NB4 (cell line): Measurements from ENCODE around the gene ZNF408.

ENCODE experiments used
- POLR2A ChIP-seq: IDR thresholded peaks from 2 replicates; pipeline ENCODE4 v1.6.1; 2011; ENCODE audit warnings: mild to moderate bottlenecking; ENCODE audit not compliant: insufficient read length; ENCODE audit errors: extremely low read depth
- TF ChIP-seq, protein P1 (sequence below): IDR thresholded peaks from one replicate; pipeline ENCODE4 v1.5.1; 2012; ENCODE audit warnings: low read depth, low read length
- TF ChIP-seq, protein P2 (sequence below): IDR thresholded peaks from 2 replicates; pipeline ENCODE4 v1.6.1; 2011; ENCODE audit warnings: low read depth, low read length

DNA sequence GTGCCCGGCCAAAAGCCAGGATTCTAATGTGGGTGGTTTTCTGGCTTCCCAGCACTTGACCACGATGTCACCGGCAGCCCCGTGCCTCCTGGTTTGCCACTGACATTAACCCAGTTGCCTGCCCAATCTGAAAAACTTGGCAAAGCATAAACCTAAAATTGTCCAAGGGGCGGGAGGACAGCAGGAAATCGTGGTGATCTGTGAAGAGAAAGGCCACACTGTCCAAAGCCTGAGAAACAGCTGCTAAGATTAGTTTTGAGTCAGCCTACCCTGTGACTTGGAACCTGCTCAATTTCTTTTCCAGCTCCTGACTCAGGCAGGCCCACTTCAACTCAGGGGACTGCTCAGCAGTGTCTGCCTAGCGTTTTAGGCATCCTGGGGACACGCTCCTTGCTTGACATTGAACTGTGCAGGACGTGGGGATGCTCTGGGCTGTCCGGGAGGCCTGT, 10.0 kb downstream of the ZNF408 start:
- TF ChIP-seq, protein P1, sequence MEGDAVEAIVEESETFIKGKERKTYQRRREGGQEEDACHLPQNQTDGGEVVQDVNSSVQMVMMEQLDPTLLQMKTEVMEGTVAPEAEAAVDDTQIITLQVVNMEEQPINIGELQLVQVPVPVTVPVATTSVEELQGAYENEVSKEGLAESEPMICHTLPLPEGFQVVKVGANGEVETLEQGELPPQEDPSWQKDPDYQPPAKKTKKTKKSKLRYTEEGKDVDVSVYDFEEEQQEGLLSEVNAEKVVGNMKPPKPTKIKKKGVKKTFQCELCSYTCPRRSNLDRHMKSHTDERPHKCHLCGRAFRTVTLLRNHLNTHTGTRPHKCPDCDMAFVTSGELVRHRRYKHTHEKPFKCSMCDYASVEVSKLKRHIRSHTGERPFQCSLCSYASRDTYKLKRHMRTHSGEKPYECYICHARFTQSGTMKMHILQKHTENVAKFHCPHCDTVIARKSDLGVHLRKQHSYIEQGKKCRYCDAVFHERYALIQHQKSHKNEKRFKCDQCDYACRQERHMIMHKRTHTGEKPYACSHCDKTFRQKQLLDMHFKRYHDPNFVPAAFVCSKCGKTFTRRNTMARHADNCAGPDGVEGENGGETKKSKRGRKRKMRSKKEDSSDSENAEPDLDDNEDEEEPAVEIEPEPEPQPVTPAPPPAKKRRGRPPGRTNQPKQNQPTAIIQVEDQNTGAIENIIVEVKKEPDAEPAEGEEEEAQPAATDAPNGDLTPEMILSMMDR = no peak
- TF ChIP-seq POLR2A = no peak
- TF ChIP-seq, protein P2, sequence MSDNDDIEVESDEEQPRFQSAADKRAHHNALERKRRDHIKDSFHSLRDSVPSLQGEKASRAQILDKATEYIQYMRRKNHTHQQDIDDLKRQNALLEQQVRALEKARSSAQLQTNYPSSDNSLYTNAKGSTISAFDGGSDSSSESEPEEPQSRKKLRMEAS = no peak
